Activated naive CD8-positive, alpha-beta T cell treated with anti-CD3 and anti-CD28 coated beads for 36 hours (primary cell): ENCODE results near the gene ITGA4. TPM values are rescaled to one million over a fixed set of nuclear protein-coding genes. Genes with fewer than 3 reads are reported as not detected.

ENCODE experiments used
- DNase-seq: peaks from one replicate; pipeline ENCODE4 v3.0.0; 2021
- H3K27ac Mint-ChIP-seq: one replicate; pipeline ENCODE4 v1.8.0; 2022; ENCODE audit warnings: mild to moderate bottlenecking, moderate library complexity, mixed read lengths
- H3K27me3 Mint-ChIP-seq: one replicate; pipeline ENCODE4 v1.8.0; 2022; ENCODE audit warnings: mild to moderate bottlenecking, mixed read lengths
- H3K36me3 Mint-ChIP-seq: one replicate; pipeline ENCODE4 v1.8.0; 2021; ENCODE audit warnings: mild to moderate bottlenecking, mixed read lengths
- H3K4me1 Mint-ChIP-seq: one replicate; pipeline ENCODE4 v1.8.0; 2021; ENCODE audit warnings: mixed read lengths
- H3K4me3 Mint-ChIP-seq: one replicate; pipeline ENCODE4 v1.8.0; 2022; ENCODE audit warnings: mild to moderate bottlenecking, moderate library complexity, mixed read lengths
- H3K9me3 Mint-ChIP-seq: one replicate; pipeline ENCODE4 v1.8.0; 2022; ENCODE audit warnings: mixed read lengths
- total RNA-seq, 2 experiments: library from RNA; stranded (reverse); gene quantifications; one replicate each; pipeline ENCODE4 v1.2.3, GENCODE V29; 2021

Gene ITGA4
- total RNA-seq = 10 to 100 TPM; 71.9 to 74.8 TPM

DNA sequence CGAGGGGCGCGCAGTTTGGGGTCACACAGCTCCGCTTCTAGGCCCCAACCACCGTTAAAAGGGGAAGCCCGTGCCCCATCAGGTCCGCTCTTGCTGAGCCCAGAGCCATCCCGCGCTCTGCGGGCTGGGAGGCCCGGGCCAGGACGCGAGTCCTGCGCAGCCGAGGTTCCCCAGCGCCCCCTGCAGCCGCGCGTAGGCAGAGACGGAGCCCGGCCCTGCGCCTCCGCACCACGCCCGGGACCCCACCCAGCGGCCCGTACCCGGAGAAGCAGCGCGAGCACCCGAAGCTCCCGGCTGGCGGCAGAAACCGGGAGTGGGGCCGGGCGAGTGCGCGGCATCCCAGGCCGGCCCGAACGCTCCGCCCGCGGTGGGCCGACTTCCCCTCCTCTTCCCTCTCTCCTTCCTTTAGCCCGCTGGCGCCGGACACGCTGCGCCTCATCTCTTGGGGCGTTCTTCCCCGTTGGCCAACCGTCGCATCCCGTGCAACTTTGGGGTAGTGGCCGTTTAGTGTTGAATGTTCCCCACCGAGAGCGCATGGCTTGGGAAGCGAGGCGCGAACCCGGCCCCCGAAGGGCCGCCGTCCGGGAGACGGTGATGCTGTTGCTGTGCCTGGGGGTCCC lies at the start of gene ITGA4:
ITGA4 (plus strand) TSS at position 266 of the 620 bp plus-strand sequence; CDS start at position 535, 269 bp downstream.
- Mint-ChIP-seq H3K27ac (peak within 1 kb of the TSS; percentile 92), H3K4me1 (peaks cover 52% of the 10 kb centered on the region), H3K27me3 (no peaks in the 10 kb centered on the region), H3K36me3 (peaks cover 35% of the 10 kb centered on the region), H3K4me3 (peak within 1 kb of the TSS; percentile 88), H3K9me3 (no peaks in the 10 kb centered on the region)
- peak; percentile 92 for DNase-seq

DNA sequence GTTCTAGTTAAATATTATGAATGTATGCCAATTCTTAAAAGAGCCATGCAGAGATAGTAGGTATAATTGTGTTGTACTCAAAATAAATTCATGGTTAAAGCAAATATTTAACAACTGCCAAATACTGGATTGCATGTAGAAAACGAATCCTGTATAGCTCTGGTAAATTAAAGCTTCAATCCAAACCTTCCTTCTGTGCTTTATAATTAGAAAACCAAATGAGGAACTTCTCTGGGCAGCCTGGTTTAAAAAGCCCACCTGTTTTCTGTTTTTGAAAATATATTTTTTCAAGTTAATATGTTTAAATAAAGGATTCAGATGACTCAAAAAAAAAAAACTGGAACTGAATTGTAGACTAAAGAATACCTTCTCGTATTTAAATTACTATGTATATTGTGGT lies 48.3 kb upstream of the ITGA4 start:
- peaks cover 7% of the 10 kb centered on the region for H3K4me1 Mint-ChIP-seq
- H3K27ac Mint-ChIP-seq = no peak overlapping the region
- H3K4me3 Mint-ChIP-seq = no peak overlapping the region
- DNase-seq = no peak
- H3K9me3 Mint-ChIP-seq = peaks cover 14% of the 10 kb centered on the region
- H3K27me3 Mint-ChIP-seq = no peaks in the 10 kb centered on the region
- H3K36me3 Mint-ChIP-seq = peaks cover 24% of the 10 kb centered on the region

GRCh38 chr2:181411105-181411849 lies 45.9 kb upstream of the ITGA4 start:
- no peak for DNase-seq
- Mint-ChIP-seq H3K4me3 (no peak overlapping the region), H3K27me3 (no peaks in the 10 kb centered on the region), H3K27ac (no peak overlapping the region), H3K4me1 (peaks cover 2% of the 10 kb centered on the region), H3K9me3 (peaks cover 33% of the 10 kb centered on the region), H3K36me3 (peaks cover 26% of the 10 kb centered on the region)

GRCh38 chr2:181419129-181419855 lies 37.9 kb upstream of the ITGA4 start:
- Mint-ChIP-seq H3K27ac (peak overlapping the region; percentile 30), H3K36me3 (peaks cover 7% of the 10 kb centered on the region), H3K27me3 (no peaks in the 10 kb centered on the region), H3K4me3 (no peak overlapping the region), H3K9me3 (peaks cover 17% of the 10 kb centered on the region), H3K4me1 (peaks cover 18% of the 10 kb centered on the region)
- DNase-seq = no peak

- Mint-ChIP-seq H3K27me3 (no peaks in the 10 kb centered on the region), H3K4me3 (no peak overlapping the region), H3K36me3 (peaks cover under 1% of the 10 kb centered on the region), H3K4me1 (peaks cover 18% of the 10 kb centered on the region), H3K9me3 (peaks cover 9% of the 10 kb centered on the region), H3K27ac (peak overlapping the region; percentile 30)
- DNase-seq = no peak
These were observed 36.7 kb upstream of the ITGA4 start for GRCh38 chr2:181420259-181421130.

- H3K4me1 Mint-ChIP-seq = peaks cover 18% of the 10 kb centered on the region
- no peak overlapping the region for H3K4me3 Mint-ChIP-seq
- H3K36me3 Mint-ChIP-seq = no peaks in the 10 kb centered on the region
- peak overlapping the region; percentile 13 for H3K27ac Mint-ChIP-seq
- no peak for DNase-seq
- peaks cover 3% of the 10 kb centered on the region for H3K9me3 Mint-ChIP-seq
- no peaks in the 10 kb centered on the region for H3K27me3 Mint-ChIP-seq
These were observed 36.1 kb upstream of the ITGA4 start for GRCh38 chr2:181421131-181421458.

- H3K9me3 Mint-ChIP-seq = no peaks in the 10 kb centered on the region
These were observed 35.7 kb upstream of the ITGA4 start for GRCh38 chr2:181421464-181421863.

GRCh38 chr2:181426672-181427071 lies 30.5 kb upstream of the ITGA4 start:
- Mint-ChIP-seq H3K36me3 (no peaks in the 10 kb centered on the region), H3K9me3 (peaks cover 4% of the 10 kb centered on the region), H3K27ac (no peak overlapping the region), H3K27me3 (no peaks in the 10 kb centered on the region), H3K4me3 (no peak overlapping the region), H3K4me1 (peaks cover 30% of the 10 kb centered on the region)
- no peak for DNase-seq

More at GRCh38 chr2:181421464-181421863, 35.7 kb upstream of the ITGA4 start:
- Mint-ChIP-seq H3K4me3 (no peak overlapping the region), H3K27me3 (no peaks in the 10 kb centered on the region), H3K27ac (peak overlapping the region; percentile 13), H3K36me3 (no peaks in the 10 kb centered on the region), H3K4me1 (peaks cover 18% of the 10 kb centered on the region)
- no peak for DNase-seq

DNA sequence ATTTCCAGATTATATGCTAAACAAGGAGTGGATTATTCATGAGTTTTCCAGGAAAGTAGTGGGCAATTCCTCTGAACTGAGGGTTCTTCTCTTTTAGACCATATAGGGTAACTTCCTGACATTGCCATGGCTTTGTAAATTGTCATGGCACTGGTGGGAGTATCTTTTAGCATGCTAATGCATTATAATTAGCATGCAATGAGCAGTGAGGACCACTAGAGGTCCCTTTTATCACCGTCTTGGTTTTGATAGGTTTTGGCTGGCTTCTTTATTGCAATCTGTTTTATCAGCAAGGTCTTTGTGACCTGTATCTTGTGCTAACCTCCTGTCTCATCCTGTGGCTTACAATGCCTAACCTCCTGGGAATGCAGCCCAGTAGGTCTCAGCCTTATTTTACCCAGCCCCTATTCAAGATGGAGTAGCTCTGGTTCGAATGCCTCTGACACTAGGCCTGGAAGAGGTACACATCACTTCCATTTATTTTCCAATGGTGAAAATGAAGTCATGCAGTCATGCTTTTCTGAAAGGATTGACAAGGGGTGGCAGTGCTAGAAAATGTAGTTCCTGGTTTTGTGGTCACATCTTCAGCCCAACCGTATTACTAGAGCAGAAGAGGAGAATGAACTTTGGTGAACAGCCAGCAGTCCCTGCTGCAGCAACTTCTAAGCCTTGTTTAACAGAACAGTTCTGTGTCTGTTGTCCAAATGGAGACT lies 26.6 kb upstream of the ITGA4 start:
- H3K36me3 Mint-ChIP-seq = peaks cover 3% of the 10 kb centered on the region
- DNase-seq = no peak
- peak overlapping the region; percentile 32 for H3K27ac Mint-ChIP-seq
- H3K27me3 Mint-ChIP-seq = no peaks in the 10 kb centered on the region
- H3K9me3 Mint-ChIP-seq = peaks cover 12% of the 10 kb centered on the region
- no peak overlapping the region for H3K4me3 Mint-ChIP-seq
- peaks cover 25% of the 10 kb centered on the region for H3K4me1 Mint-ChIP-seq

DNA sequence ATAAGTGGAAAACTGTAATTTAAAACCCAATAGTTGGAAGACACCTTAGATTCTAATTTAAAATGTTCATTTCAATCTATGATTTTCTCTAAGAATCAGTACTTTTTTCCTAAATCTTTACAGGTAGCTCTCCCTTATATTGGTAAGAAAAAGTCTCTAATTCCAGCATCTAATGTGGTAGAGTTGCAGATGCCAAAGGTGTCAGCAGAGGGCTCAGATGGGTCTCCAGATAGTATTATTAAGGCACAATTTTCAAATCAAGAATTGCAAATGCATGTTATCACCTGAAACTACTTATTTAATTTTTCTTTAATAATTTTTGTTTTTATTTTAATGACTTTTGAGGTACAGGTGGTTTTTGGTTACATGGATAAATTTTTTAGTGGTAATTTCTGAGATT lies 25.5 kb upstream of the ITGA4 start:
- no peak for DNase-seq
- H3K4me3 Mint-ChIP-seq = no peak overlapping the region
- H3K36me3 Mint-ChIP-seq = peaks cover 3% of the 10 kb centered on the region
- H3K4me1 Mint-ChIP-seq = peaks cover 25% of the 10 kb centered on the region
- no peaks in the 10 kb centered on the region for H3K27me3 Mint-ChIP-seq
- H3K27ac Mint-ChIP-seq = no peak overlapping the region
- H3K9me3 Mint-ChIP-seq = peaks cover 12% of the 10 kb centered on the region

- Mint-ChIP-seq H3K4me1 (peaks cover 22% of the 10 kb centered on the region), H3K36me3 (peaks cover 3% of the 10 kb centered on the region), H3K27ac (no peak overlapping the region), H3K4me3 (no peak overlapping the region), H3K27me3 (no peaks in the 10 kb centered on the region), H3K9me3 (peaks cover 6% of the 10 kb centered on the region)
- no peak for DNase-seq
These were observed 18.9 kb upstream of the ITGA4 start for GRCh38 chr2:181438261-181438660.

DNA sequence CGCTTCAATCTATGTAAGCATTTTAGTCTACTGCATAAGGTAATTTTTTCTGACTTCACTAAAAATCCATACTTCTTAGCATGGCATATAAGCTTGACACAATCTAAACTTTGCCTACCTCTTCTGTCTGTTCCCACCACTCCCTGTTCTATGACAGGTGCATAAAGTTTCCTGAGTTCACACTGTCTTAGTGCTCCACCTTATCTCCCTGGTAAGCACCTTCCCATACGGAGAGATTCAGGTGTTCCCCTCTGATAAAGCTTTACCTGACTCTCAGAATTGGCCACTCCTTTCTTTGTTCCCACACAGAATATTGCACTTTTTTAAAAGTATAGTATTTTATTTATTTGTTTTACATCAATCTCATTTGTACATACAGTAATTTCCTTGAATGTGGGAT lies 16.8 kb upstream of the ITGA4 start:
- no peak for DNase-seq
- H3K27me3 Mint-ChIP-seq = no peaks in the 10 kb centered on the region
- peaks cover 32% of the 10 kb centered on the region for H3K4me1 Mint-ChIP-seq
- no peak overlapping the region for H3K27ac Mint-ChIP-seq
- no peaks in the 10 kb centered on the region for H3K9me3 Mint-ChIP-seq
- no peak overlapping the region for H3K4me3 Mint-ChIP-seq
- H3K36me3 Mint-ChIP-seq = no peaks in the 10 kb centered on the region

DNA sequence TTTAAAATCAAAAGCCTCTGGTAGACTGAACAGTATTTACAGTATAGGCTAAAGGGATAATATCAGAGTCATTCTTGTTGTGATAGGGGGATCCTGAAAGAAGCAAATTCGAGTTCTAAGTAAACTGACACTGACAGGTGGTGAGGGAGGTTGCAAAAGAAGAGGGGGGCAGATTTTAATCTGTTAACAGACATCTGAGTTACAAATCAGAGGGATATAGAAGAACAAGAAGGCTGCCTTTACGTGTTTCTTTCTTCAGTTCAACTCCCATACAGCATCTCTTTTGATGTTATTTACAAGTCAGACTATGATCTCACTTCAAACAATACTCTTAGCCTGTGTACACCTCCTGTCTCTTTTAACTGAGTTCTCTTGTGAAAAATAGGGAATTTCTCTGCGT lies 16.3 kb upstream of the ITGA4 start:
- Mint-ChIP-seq H3K4me1 (peaks cover 32% of the 10 kb centered on the region), H3K27me3 (no peaks in the 10 kb centered on the region), H3K9me3 (no peaks in the 10 kb centered on the region), H3K27ac (no peak overlapping the region), H3K36me3 (no peaks in the 10 kb centered on the region), H3K4me3 (no peak overlapping the region)
- no peak for DNase-seq

GRCh38 chr2:181441670-181442069 lies 15.5 kb upstream of the ITGA4 start:
- H3K27ac Mint-ChIP-seq = no peak overlapping the region
- DNase-seq = no peak
- no peaks in the 10 kb centered on the region for H3K9me3 Mint-ChIP-seq
- no peaks in the 10 kb centered on the region for H3K36me3 Mint-ChIP-seq
- no peak overlapping the region for H3K4me3 Mint-ChIP-seq
- no peaks in the 10 kb centered on the region for H3K27me3 Mint-ChIP-seq
- peaks cover 32% of the 10 kb centered on the region for H3K4me1 Mint-ChIP-seq
